WERI-Rb-1 (cell line): ENCODE results near the gene CABP1.
A peak's percentile ranks its signal among the peaks of the same experiment; 100 is the strongest.

Experiments used
- DNase-seq: peaks from one replicate; pipeline ENCODE4 v3.0.0-alpha.2; 2020
- H3K27ac ChIP-seq: fragments of 250-450 bp; sonication (Bioruptor Pico); 2 replicates; pipeline ENCODE4 v1.5.1; 2020; ENCODE audit warnings: mild to moderate bottlenecking, moderate library complexity
- H3K27me3 ChIP-seq: fragments of 250-450 bp; sonication (Bioruptor Pico); 2 replicates; pipeline ENCODE4 v1.5.1; 2021; ENCODE audit warnings: mild to moderate bottlenecking, low read depth, moderate library complexity; ENCODE audit not compliant: insufficient read depth, severe bottlenecking
- H3K36me3 ChIP-seq: fragments of 250-450 bp; sonication (Bioruptor Pico); 2 replicates; pipeline ENCODE4 v1.5.1; 2020; ENCODE audit warnings: mild to moderate bottlenecking, moderate library complexity
- H3K4me3 ChIP-seq: 2 replicates; pipeline ENCODE4 v1.5.1; 2011; ENCODE audit warnings: low read depth, mild to moderate bottlenecking, control low read depth, low read length
- H3K9me3 ChIP-seq: fragments of 250-450 bp; sonication (Bioruptor Pico); 2 replicates; pipeline ENCODE4 v1.5.1; 2021; ENCODE audit warnings: mild to moderate bottlenecking, moderate library complexity; ENCODE audit not compliant: severe bottlenecking
- TF ChIP-seq, protein P1 (sequence below): IDR thresholded peaks from 2 replicates; pipeline ENCODE4 v1.5.1; 2011; ENCODE audit warnings: low read depth, mild to moderate bottlenecking, control low read depth, inconsistent platforms, low read length

CABP1 gene

DNA sequence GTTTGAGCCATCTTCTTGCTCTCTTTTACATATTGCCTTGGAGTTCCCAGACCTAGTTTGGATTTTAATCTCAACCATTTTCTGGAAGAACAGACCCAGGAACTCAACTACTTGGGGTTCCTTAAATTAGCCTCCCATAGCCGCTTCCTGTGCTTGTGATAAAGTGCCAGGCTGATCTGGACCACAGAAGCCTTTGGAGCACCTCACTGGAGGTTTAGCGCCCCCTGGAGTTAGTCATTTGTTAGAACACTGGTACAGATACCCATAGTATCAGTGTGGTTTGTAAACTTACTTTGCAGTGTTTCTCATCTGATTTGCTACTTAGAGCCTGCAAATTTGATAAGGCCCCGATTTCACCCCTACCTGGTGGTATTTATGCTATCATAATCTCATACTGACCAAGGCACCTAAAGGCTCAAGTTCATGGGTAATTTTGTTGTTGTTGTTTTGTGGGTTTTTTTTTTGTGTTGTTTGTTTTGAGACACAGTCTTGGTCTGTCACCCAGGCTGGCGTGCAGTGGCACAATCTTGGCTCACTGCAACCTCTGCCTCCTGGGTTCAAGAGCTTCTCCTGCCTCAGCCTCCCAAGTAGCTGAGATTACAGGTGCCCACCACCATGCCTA, 73.5 kb downstream of the CABP1 start:
- Histone ChIP-seq H3K36me3 (peaks cover 51% of the 10 kb centered on the region), H3K27ac (no peak overlapping the region), H3K27me3 (no peaks in the 10 kb centered on the region), H3K9me3 (no peaks in the 10 kb centered on the region), H3K4me3 (no peak overlapping the region)
- TF ChIP-seq, protein P1, sequence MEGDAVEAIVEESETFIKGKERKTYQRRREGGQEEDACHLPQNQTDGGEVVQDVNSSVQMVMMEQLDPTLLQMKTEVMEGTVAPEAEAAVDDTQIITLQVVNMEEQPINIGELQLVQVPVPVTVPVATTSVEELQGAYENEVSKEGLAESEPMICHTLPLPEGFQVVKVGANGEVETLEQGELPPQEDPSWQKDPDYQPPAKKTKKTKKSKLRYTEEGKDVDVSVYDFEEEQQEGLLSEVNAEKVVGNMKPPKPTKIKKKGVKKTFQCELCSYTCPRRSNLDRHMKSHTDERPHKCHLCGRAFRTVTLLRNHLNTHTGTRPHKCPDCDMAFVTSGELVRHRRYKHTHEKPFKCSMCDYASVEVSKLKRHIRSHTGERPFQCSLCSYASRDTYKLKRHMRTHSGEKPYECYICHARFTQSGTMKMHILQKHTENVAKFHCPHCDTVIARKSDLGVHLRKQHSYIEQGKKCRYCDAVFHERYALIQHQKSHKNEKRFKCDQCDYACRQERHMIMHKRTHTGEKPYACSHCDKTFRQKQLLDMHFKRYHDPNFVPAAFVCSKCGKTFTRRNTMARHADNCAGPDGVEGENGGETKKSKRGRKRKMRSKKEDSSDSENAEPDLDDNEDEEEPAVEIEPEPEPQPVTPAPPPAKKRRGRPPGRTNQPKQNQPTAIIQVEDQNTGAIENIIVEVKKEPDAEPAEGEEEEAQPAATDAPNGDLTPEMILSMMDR, result peak; percentile 78
- DNase-seq, result peak; percentile 73
